Thyroid gland (tissue), 4 donors: ENCODE measurements around the gene LDB3. TPM values are rescaled to one million over a fixed set of nuclear protein-coding genes. Genes with fewer than 3 reads are reported as not detected.

Experiments used
- DNase-seq, 2 donors: peaks; one replicate each; pipeline ENCODE4 v3.0.0-alpha.2; 2019
- H3K27ac ChIP-seq, 3 donors: fragments of 200-600 bp; sonication (generic); 1 replicate in 2 of 3; 2 replicates in 1 of 3; pipeline ENCODE4 v1.5.1; 2016 to 2019; ENCODE audit warnings: mild to moderate bottlenecking in 1 of 3, moderate library complexity in 1 of 3
- H3K27me3 ChIP-seq: fragments of 200-600 bp; sonication (generic); one replicate; pipeline ENCODE4 v1.5.1; 2019
- H3K36me3 ChIP-seq, 2 donors: fragments of 200-600 bp; sonication (generic); one replicate each; pipeline ENCODE4 v1.5.1; 2016 to 2019
- H3K4me1 ChIP-seq, 2 donors: fragments of 200-600 bp; sonication (generic); one replicate each; pipeline ENCODE4 v1.5.1; 2017 to 2019
- H3K4me3 ChIP-seq, 3 donors: fragments of 200-600 bp; sonication (generic); replicated peaks in 1 of 3; 1 replicate in 2 of 3; 2 replicates in 1 of 3; pipeline ENCODE4 v1.5.1; 2016; ENCODE audit warnings: mild to moderate bottlenecking in 1 of 3
- H3K9me3 ChIP-seq: fragments of 200-600 bp; sonication (generic); one replicate; pipeline ENCODE4 v1.5.1; 2017
- CTCF ChIP-seq, 6 experiments: fragments of 200-600 bp in 3 of 6; fragments of 450-650 bp in 3 of 6; sonication (generic) in 3 of 6; IDR thresholded peaks; one replicate each; pipeline ENCODE4 v1.5.1; 2016 to 2019; ENCODE audit warnings: antibody characterized with exemption in 6 of 6, mild to moderate bottlenecking in 2 of 6, inconsistent platforms in 1 of 6, moderate library complexity in 1 of 6
- POLR2A ChIP-seq, 2 donors: fragments of 450-650 bp; IDR thresholded peaks; one replicate each; pipeline ENCODE4 v1.6.1; 2017; ENCODE audit warnings: antibody characterized with exemption in 2 of 2, mild to moderate bottlenecking in 2 of 2, moderate library complexity in 1 of 2
- WGBS, 2 donors: methylation state at CpG; one replicate each; pipeline ENCODE4 v1.1.5; 2017; 5-methylcytosine and 5-hydroxymethylcytosine counted together
- intact Hi-C: fragments of 100-400 bp; cut with DNase I; formaldehyde crosslinking; loops from one replicate; pipeline ENCODE4 v1.15.1; 2023
- total RNA-seq, 4 donors: library from RNA; depleted of rRNA; stranded (reverse); fragments of >200 nt; gene quantifications; one replicate each; pipeline ENCODE4 v1.2.3, GENCODE V29; 2016

The LDB3 gene
- total RNA-seq, 4 donors from 2014 or later: 1.5 to 5.5 (median 1.9) TPM

DNA sequence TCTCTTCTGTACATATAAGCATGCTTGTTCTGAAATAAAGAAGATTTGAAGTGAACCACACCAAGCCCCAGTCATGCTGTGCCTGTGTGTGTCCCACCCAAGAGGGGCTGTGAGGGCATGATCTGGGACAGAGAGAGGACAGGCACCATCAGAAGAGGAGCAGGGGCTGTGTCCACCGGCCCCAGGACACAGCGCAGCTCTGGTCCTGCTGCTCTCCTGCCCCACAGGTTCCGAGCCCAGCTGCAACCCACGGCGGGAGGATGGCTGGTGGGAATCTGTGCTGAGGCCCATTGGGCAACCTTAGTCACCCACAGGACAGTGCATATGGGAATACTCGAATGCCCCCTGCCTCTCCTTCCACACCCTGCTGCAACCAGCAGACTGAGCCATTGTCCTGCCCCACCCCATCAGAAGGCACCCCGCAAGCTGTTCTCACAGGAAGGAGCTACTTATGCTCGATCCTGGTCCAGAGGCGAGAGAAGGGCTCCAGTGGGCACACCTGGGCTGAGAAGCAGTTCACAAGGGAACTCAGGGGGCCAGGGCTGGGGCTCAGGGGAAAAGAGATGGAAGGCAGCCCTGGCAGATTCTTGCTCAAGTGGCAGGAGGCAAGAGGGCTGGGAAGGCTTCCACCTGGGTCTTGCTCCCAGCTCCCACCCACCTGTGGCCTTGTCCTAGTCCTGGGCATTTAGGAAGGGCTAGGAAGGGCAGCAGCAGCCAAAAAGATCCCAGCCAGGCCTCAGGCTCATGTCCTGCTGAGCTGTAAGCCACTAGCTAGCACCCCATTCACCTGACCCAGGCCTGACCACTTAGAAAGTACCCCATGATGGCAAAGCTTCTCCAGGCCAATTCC is 31.9 kb downstream of the LDB3 start:
- no peak for DNase-seq
- Histone ChIP-seq H3K27ac (no peak overlapping the region), H3K9me3 (no peaks in the 10 kb centered on the region), H3K36me3 (no peaks in the 10 kb centered on the region), H3K4me3 (no peak overlapping the region), H3K4me1 (no peaks in the 10 kb centered on the region), H3K27me3 (no peaks in the 10 kb centered on the region)
- intact Hi-C loops: no loop called here
- no peak for TF ChIP-seq POLR2A (IDR thresholded peaks at IDR 0.05)
- no peak for TF ChIP-seq CTCF (IDR thresholded peaks at IDR 0.05)
- 88 to 93% methylated on average over 3 to 7 of the region's 9 CpGs for WGBS, 2 donors

DNA sequence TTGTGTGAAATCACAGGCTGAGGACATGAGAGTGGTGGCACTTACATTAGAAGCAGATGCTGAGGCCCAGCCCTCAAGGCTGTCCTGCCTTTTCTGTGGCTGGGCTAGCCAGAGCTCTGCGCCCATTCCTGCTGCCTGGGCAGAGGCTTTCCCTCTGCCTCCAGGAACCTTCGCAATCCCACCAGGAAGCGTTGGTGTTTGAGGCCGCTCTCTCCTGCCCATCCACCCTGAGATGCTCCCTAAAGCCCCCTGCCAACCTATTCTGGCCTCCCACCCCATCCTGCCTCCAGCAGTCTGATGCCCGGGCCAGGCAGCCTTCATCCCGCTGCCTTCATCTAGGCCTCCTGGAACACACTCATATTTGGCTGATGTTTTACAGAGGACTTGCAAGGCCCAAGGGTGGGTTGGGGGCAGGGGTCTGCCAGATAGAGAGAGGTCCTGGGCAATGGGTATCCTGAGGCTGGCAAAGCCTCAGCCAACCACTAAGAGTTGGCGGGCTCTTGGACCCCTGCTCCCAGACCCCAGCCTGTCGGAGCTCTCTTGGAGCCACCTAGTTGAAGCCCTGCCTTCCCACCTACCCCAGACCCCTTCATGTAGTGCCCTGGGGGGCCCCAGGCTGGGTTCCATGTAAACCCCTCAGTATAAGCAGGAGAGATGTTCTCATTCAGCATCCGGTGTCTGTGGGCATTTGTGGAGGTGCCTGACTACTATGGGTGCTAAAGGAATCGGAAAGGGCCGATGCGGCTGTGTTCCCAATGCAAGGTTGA is 32.7 kb downstream of the LDB3 start:
- H3K27ac ChIP-seq: no peak overlapping the region
- WGBS, 2 donors: 95 to 98% methylated on average over 8 to 12 of the region's 12 CpGs
- no peaks in the 10 kb centered on the region for H3K9me3 ChIP-seq
- no peak for DNase-seq
- intact Hi-C loops: no loop called here
- no peaks in the 10 kb centered on the region for H3K36me3 ChIP-seq
- no peaks in the 10 kb centered on the region for H3K4me1 ChIP-seq
- no peaks in the 10 kb centered on the region for H3K27me3 ChIP-seq
- H3K4me3 ChIP-seq: no peak overlapping the region
- TF ChIP-seq CTCF (IDR thresholded peaks at IDR 0.05): no peak
- no peak for TF ChIP-seq POLR2A (IDR thresholded peaks at IDR 0.05)

DNA sequence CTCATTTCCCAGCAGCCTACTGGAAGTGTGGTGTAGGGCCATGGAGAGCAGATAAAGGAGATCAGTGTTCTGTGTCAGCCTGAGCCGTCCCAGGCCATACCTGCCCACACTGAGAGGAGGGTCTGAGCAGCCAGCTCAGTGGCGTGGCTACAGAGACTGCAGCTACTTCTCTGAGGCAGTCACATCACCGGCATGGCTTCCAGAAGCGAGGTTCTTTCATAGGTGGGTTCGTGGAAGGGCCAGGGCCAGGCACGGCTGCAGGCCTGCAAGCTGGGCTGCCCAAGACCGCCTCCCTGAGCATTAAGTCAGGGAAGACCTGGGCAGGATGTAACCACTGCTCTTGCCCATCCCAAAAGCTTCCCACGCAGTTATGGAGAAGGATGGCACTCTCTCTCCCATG is 34.9 kb downstream of the LDB3 start:
- no peak for DNase-seq
- no peaks in the 10 kb centered on the region for H3K9me3 ChIP-seq
- 93 to 94% methylated on average over 5 to 8 of the region's 8 CpGs for WGBS, 2 donors
- peaks cover 0 to 6% of the 10 kb centered on the region in 2 donors for H3K4me1 ChIP-seq
- H3K27me3 ChIP-seq: no peaks in the 10 kb centered on the region
- TF ChIP-seq POLR2A (IDR thresholded peaks at IDR 0.05): no peak
- H3K27ac ChIP-seq: no peak overlapping the region
- H3K36me3 ChIP-seq: no peaks in the 10 kb centered on the region
- intact Hi-C loops: no loop called here
- no peak overlapping the region for H3K4me3 ChIP-seq

DNA sequence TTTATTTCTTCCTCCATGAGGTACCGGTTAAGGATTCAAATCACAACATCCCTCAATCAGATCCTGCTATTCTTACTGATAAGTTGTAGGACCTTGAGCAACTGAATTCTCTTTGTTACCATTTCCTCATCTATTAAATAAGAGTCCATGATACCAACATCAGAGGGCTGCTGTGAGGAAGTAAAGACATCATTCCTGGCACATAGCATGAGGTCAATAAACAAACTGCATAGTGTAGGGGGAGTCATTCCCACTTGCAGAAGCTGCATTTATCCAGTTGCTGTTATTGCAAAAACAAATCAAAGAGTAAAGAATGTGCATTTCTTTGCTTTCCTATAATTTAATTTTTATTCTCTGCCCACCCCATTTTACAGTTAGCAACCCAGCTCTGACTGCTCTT is 36.8 kb downstream of the LDB3 start:
- Histone ChIP-seq H3K9me3 (no peaks in the 10 kb centered on the region), H3K27me3 (no peaks in the 10 kb centered on the region), H3K27ac (no peak overlapping the region), H3K4me1 (peaks cover 10 to 22% of the 10 kb centered on the region in 2 donors), H3K4me3 (no peak overlapping the region), H3K36me3 (no peaks in the 10 kb centered on the region)
- intact Hi-C loops: loop anchor here (5.0 kb wide), 1 partner anchor 192 kb away; no protein-coding TSS in a partner anchor
- no peak for DNase-seq
- no peak for TF ChIP-seq CTCF (IDR thresholded peaks at IDR 0.05)
- no peak for TF ChIP-seq POLR2A (IDR thresholded peaks at IDR 0.05)
- 95 to 100% methylated on average over 1 of the region's 1 CpG for WGBS, 2 donors

DNA sequence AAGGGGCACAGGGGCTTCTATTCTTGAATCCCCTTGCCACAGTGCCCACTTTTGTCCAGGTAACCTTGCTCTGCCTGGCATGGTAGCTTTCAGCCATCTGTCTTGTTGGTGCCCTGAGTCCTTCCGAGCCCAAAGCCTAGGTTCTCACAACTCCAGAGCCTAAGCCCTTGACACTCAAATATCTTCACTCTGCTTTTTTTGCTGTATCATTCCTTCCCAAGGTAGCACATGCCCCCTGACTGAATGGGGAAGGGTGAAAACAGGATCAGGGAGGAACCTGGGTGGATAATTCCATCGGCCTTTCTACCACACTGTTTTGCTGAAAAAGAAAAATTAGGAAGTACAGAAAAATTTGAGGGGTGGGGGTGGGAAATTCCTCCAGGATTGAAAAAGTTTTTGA is 37.6 kb downstream of the LDB3 start:
- no peak for TF ChIP-seq CTCF (IDR thresholded peaks at IDR 0.05)
- no peak for TF ChIP-seq POLR2A (IDR thresholded peaks at IDR 0.05)
- no peaks in the 10 kb centered on the region for H3K9me3 ChIP-seq
- DNase-seq: no peak
- H3K4me3 ChIP-seq: no peak overlapping the region
- H3K4me1 ChIP-seq: peaks cover 16 to 29% of the 10 kb centered on the region in 2 donors
- no peak overlapping the region for H3K27ac ChIP-seq
- no peaks in the 10 kb centered on the region for H3K27me3 ChIP-seq
- no peaks in the 10 kb centered on the region for H3K36me3 ChIP-seq
- intact Hi-C loops: loop anchor here (5.0 kb wide), 1 partner anchor 191 kb away; no protein-coding TSS in a partner anchor
- 93 to 94% methylated on average over 2 of the region's 2 CpGs for WGBS, 2 donors
